DLD1 (cell line): Measurements from ENCODE around the gene USP28.
"Not testable (repeated sequence)": the region's sequence is repeated elsewhere in the genome, so short reads cannot be mapped to it uniquely, and the experiment has no call there.

Source experiments
- in situ Hi-C: cut with HindIII; loops from 2 replicates; pipeline ENCODE4 v1.10.0; 2017; ENCODE audit warnings: low sequenced_read_pairs

Gene USP28

DNA sequence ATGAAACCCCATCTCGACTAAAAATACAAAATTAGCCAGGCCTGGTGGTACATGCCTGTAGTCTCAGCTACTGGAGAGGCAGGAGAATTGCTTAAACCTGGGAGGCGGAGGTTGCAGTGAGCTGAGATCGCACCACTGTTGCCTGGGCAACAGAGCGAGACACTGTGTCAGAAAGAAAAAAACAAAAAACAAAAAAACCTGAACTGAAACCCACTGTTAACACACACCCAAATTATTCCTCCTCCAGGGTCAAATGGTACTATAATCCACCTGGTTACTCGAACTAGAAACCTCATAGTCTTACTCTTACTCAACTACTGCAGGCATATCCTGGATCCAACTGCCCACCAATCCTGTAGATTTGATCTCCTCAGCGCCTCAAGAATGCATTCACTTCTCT is 35.5 kb downstream of the USP28 start:
- in situ Hi-C loops = no loop called here

DNA sequence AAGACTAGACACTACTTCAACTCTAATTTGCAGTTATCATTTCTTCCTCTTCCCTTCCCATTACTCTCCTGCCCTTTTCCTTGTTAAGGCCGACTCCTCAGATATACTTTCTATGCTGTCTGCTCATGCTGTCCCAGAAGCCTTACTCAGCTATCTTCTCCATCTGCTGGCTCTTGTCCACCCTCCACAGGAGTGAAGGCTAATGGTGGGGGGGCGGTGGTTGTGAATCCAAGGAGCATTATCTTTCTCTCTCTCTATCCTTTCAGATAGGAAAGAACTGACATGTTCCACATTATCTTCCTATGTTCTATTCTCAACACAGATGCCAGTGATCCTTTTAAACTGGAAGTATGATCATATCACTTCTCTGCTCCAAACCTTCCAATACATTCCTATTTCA is 37.4 kb downstream of the USP28 start:
- in situ Hi-C loops = no loop called here

DNA sequence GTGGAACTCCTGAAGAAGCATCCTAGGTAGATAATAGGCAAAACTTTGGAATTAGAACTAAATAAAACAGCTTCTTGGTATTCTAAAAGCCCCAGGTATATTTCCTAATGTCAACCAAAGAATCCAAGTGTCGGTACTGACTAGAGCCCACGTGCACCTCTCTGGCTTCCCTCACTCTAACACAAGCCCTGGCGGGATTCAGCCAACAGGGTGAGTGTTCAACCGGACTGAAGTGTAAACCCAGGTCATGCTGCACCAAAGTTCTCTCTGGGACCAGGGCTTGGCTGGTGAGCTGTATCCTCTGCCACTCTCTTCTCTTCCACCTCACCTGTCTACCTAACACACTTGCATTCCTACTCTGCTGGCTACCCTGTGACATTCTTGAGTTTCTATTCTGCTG is 40.1 kb downstream of the USP28 start:
- in situ Hi-C loops = no loop called here

DNA sequence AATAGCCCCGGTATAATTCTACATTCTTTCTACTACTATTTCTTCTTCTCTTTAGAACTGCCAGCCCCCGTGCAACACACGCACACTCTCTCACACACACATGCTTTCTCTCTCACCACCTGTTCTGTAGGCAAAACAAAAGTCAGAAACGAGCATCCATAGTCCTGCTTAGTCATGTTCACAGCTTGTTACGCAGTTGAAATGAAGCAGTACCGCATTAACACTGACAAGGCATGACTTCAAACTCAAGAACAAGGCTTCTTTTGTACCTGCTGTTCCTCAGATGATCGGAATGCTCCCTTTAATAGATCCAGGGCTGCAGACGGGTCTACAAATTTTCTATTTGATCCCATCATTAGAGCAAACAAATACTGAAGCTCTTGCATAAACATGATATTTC is 42.2 kb downstream of the USP28 start:
- in situ Hi-C loops = no loop called here

DNA sequence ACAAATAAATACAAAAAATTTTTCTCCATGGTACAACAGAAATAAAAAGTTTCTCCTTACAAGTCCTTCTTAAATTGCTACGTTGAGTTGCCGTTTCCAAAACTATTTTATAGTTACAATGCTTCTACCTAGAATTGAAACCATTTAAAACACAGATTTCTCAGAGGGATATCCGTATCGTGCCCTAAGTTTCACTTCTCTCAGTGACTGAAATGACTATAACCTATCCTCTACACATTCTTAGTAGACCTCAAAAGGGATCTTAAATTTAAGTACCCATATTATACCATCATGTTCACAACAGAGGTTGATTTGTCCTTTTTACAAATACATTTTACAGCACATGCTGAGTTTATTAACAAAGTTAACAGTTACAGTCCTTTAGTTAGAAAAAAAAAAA is 44.1 kb downstream of the USP28 start:
- in situ Hi-C loops = no loop called here

DNA sequence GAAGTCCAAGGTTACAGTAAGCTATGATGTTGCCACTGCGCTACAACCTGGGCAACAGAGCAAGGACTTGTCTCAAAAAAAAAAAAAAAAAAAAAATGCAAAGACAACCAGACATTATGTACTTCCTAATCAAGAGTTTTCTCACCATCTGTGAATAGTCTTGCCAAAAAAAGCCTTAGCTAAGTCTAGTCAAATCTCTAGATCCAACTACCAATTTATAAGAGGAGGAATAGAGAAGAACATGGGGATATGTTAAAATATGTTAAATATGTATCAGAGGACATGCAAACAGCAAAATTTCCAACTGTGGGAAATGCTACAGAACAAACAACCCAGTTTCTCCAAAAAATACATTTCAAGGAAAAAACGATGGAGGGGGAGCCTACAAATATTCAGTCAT is 45.6 kb downstream of the USP28 start:
- in situ Hi-C loops = no loop called here

DNA sequence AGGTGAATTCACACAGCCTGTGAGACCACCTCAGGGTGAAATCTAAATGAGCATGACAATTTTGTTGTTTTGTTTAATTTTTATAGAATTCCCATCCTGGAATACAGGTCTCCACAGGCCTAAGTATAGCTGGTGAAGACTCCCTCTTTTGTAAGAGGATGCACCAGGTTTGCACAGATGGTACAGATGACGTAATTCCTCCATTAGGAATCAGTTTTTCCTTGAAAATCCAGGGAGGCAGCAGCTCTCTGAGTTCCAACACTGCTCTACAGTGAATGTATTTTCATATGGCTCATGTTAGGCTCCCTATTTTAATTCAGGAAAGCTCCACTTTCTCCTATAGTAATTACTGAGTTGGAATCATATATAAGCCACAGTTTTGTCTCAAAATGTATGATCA is 47.2 kb downstream of the USP28 start:
- in situ Hi-C loops = no loop called here

DNA sequence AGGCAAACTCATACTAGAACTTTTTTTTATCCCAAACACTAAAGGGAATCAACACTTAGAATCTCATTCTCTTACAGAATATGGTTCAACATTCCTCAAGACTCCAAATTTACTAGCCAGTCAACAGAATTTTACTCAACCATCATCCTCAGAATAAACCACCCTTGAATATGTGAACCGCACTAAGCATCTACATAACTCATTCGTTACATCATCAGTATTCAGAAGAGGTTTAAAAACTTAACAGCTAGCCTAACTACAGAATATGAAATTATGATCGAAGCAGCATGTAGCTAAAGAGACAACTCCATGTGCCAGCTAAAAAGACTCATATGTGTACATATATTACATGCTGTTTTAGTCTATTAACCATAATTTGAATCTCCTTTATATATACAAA is 47.9 kb downstream of the USP28 start:
- in situ Hi-C loops = no loop called here

DNA sequence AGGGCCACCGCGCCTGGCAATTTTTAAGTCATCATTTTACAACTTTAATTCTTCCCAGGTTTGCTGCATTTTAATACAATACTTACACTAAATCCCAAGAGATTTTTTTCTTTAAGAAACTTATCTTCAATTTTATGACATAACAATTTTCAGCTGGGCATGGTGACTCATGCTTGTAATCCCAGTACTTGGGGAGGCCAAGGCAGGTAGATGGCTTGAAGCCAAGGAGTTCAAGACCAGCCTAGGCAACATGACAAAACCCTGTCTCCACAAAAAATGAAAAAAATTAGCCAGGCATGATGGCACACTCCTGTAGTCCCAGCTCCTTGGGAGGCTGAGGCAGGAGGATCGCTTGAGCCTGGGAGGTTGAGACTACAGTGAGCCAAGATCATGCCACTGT is 56.9 kb downstream of the USP28 start:
- in situ Hi-C loops = no loop called here

DNA sequence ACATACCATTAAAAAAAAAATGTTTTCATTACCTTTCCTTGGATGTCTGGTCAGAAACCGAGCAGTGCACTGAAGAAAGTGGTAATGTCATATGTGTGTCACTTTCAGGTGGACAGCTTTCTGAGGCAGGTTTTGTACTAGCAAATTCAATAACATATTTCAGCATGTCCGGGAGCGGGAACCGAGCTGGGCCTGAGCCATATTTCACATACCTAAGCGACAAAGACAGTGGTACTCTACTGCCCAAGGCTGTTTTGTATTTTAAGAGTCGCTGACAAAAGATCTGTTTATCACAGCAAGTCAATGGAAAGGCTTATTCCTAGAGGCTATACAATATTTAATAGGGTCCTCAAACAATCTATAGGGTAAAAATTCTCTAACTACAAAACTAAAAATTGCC is 57.7 kb downstream of the USP28 start:
- in situ Hi-C loops = no loop called here

DNA sequence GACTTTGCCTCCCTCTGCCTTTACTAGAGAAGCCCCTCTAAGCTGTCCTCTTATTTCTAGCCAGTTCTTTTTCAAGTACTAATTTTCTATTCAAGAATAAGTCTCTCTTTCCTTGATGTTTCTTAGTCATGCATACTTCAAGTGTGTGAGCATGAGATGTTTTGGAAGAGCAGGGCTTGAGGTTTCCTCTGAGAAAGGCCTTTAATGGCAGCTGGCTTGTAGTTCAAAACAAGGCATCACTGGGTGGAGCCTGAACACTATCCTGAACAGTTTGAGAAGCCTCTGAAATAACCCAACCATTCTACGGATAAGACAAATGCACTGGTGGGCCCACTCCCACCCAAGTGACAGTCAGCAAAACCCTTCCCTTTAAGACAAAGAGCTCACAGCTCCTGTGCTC is 58.2 kb downstream of the USP28 start:
- in situ Hi-C loops = no loop called here

DNA sequence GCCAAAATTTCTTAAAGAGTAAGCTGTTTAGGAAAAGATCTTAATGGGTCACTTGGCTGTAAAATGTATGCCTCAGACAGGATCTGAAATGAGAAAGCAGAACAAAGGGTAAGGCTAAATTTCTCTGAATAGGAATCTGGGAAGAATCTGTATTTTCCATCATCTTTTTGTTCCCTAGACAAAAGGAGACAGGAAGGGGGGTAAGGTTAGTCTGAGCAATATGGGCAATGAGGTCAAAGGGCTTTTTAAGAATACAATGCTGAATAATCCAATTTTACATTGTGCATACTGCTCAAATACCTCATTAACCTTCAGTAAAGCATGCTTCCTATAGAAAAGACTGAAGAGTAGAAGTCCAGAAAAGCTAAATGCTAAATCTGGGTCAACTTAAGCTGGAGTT is 61.2 kb downstream of the USP28 start:
- in situ Hi-C loops = no loop called here

DNA sequence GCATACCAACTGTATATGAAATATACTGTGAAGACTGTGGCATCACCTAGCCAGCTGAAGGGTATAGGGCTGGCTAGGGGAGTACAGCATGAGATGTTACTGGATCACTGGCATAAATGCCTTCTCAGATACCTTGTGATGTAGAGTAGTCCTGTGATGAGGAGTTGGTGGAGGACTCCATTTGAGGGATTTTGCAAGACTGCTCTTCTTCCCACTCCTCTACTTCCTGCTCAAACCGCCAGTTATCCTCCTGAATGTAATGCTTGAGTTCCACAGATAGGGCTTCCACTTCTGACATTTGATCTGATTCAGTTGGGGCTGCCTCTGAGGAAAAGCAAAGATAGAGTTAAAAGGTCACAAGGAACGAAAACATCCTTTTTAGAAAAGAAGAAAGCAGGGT is 66.4 kb downstream of the USP28 start:
- in situ Hi-C loops = no loop called here

DNA sequence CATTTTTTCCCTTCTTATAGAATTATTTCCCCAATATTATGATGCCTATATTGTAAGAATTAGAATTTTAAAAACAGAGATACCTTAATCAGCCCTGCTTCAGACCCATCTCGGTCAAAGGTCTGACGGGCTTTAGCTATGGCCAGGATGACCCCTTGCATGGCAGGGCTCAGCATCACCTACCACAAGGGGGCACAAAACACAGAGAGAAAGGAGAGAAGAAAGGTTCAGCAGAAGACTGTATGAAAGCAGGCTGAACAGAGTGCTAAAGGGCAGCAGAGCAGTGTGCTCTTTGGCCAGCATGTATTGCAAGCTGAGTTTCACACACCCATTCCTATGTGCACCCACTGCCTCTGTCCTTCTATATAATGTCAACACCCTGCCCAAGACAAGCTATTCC is 69.0 kb downstream of the USP28 start:
- in situ Hi-C loops = no loop called here

DNA sequence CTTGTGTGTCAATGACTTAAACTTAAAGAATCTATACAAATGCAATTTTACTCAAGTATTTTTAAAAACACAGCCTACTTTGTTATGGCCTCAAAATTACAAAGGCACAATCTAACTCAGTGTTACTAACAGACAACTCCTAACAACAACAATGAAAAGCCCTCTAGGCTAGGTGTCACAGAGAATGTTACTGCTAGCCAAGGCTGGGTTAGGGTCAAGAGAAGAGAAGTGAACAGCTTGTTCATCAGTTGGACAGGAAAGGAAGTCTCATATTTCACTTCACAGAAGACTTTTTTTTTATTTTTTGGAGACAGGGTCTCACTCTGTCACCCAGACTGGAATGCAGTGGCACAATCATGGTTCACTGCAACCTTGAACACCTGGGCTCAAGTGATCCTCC is 69.7 kb downstream of the USP28 start:
- in situ Hi-C loops = no loop called here

DNA sequence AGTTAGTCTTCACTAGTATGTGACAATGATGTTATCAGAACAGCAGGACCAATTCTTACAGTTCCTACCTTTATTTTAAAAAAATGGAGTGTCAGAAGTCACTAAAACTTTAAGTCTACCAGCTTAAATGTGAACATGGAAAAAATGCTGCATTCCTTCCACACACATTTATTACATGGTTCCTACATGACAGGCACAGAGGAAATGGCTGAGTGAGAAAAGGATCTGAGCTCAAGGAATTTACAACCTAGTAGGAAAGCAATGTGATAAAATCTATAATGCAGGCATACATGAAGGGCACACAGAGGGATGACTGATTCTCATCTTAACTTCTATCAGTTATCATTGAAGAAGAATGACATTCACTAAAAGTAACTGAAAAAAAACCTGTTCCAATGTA is 72.8 kb downstream of the USP28 start:
- in situ Hi-C loops = no loop called here

DNA sequence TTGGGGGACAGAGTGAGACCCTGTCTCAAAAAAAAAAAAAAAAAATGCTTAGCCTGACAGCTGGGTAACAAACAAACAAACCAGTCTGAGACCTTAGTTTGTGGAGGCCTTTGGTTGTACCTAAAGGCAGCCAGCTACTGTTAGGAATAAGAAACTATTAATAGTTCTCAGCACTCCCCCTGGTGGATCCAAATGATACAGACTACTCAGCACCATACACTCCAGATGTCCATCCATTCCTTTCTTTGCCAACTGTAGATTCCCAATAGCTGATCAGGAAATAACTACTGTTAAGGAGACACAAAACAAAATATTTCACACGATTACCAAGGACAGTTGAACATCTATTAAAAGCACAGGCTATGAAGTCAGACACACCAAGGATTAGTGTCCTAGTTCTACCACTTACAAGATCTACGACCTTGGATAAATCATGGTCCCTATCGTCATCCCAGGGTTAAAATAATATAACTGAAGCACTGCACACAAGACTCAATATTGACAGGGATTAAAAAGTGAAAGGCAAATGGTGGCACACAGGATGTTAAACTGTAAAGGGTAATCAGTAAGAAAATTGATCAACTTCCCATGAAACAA is 78.6 kb downstream of the USP28 start:
- in situ Hi-C loops = no loop called here

DNA sequence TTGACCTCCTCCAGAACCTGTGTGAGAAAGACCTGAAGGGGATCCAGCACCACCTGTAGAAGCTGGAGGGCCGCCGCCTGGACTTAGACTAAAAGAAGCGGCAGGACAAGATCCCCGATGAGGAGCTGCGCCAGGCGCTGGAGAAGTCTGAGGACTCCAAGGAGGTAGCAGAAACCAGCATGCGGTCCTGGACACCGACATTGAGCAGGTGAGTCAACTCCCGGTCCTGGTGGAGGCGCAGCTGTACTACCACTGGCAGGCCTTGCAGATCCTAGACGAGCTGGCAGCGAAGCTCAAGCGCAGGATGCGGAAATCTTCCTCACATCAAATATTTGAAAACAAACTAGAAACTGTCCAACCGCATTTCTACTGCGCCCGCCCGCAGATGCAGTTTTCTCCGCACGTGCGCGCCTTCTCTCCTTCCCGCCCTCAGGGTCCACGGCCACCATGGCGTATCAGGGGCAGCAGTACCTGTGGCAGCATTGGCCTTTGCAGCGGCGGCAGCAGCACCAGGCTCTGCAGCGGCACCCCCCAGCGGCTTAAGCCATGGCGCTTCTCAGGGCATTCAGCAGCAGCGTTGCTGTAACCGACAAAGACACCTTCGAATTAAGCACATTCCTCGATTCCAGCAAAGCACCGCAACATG is 85.6 kb downstream of the USP28 start:
- in situ Hi-C loops = no loop called here

DNA sequence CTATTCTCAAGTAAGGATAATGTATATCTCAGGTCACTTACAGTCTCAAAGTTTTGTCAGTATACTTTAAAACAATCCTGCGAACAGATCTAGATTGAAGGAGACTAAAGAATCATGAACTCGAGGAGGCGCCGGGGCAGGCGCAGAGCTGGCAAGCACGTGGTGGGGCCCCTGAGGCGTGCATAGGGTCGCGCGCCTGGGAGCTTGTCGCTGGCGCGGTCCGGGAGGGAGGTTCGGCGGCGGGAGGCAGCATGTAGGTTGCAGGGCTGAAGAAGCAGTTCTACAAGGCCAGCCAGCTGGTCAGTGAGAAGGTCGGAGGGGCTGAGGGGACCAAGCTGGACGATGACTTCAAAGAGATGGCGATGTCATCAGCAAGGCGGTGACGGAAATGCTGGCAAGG is 86.4 kb downstream of the USP28 start:
- in situ Hi-C loops = not testable (repeated sequence)

DNA sequence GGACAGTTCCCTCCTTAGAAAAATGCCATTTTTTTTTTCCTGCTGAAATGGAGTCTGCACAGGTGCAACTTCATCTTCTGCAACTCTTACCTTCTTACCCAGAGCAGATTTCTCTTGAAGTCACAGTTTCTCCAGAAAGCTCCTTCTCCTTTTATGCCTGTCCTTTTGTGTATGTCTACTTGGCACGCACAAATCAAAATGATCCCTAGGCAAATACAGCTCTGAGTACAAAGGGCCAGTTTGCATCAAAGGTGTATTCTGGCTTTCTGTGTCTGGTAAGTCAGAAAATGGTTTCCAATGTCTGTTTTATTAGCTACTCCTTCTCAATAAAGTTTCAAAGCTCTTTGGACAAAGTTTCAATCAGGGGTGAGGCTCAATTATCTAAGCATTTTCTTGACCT is 93.2 kb downstream of the USP28 start:
- in situ Hi-C loops = no loop called here

DNA sequence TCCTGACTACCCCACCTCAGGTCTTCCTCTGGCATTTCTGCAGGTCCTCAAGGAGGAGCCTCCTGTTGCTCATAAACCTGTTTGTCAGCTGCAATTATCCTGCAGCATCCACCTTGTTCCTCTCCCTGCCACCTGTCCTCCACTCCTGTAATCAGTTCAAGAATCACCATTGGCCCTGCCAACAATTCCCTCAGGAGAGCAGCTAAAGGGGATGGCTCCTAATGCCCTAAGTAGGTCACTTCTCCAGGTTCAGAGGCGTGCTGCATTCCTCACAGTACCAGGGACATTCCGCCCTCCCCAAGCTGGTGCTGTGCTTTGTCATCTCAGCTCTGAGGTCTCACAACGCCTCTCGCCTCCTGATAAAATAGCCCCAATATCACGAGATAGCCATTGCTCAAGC is 93.7 kb downstream of the USP28 start:
- in situ Hi-C loops = no loop called here

DNA sequence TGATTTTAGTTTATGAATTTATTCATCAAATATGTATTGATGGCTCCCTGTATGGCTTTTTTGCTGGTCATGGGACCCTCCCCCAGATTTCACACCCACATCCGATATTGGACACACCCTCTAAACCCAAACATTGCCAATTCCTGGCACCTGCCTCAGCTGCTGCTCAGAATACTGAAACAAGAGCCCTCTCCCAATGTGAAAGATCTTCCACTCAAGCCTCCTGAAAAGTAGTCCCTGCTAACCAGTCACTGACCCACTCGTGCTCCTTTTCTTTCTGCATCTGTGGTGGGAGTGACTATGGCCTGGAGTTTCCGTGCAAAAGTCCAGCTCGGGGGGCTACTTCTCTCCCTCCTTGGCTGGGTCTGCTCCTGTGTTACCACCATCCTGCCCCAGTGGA is 95.9 kb downstream of the USP28 start, which contains the start of gene CLDN25:
CLDN25 (plus strand) TSS at position 301 of the 400 bp plus-strand sequence; CDS start at position 301, 0 bp downstream.
- in situ Hi-C loops = no loop called here
